Activated naive CD8-positive, alpha-beta T cell (primary cell): ENCODE data around the gene AFDN.
"Not testable (repeated sequence)": the region's sequence is repeated elsewhere in the genome, so short reads cannot be mapped to it uniquely, and the experiment has no call there.

Source experiments
- H3K27ac Mint-ChIP-seq: one replicate; pipeline ENCODE4 v1.8.0; 2021; ENCODE audit warnings: mixed read lengths
- H3K27me3 Mint-ChIP-seq: one replicate; pipeline ENCODE4 v1.8.0; 2021; ENCODE audit warnings: mixed read lengths
- H3K36me3 Mint-ChIP-seq: one replicate; pipeline ENCODE4 v1.8.0; 2021; ENCODE audit warnings: mixed read lengths
- H3K4me1 Mint-ChIP-seq: one replicate; pipeline ENCODE4 v1.8.0; 2021; ENCODE audit warnings: low read depth, mixed read lengths
- H3K4me3 Mint-ChIP-seq: one replicate; pipeline ENCODE4 v1.8.0; 2021; ENCODE audit warnings: mild to moderate bottlenecking, mixed read lengths
- H3K9me3 Mint-ChIP-seq: one replicate; pipeline ENCODE4 v1.8.0; 2021; ENCODE audit warnings: low read depth, mixed read lengths

AFDN gene

GRCh38 chr6:167996424-167997199 is 169.9 kb downstream of the AFDN start:
- Mint-ChIP-seq H3K27ac (no peak overlapping the region), H3K27me3 (peaks cover 4% of the 10 kb centered on the region), H3K4me1 (peaks cover 2% of the 10 kb centered on the region), H3K36me3 (no peaks in the 10 kb centered on the region), H3K9me3 (no peaks in the 10 kb centered on the region), H3K4me3 (no peak overlapping the region)

GRCh38 chr6:167997642-167998041 is 170.9 kb downstream of the AFDN start, which contains the start of gene KIF25:
KIF25 (plus strand) TSS chr6:167997671; CDS start chr6:168029586, 31,915 bp downstream.
- no peaks in the 10 kb centered on the region for H3K9me3 Mint-ChIP-seq
- H3K4me3 Mint-ChIP-seq, result no peak within 1 kb of the TSS
- no peaks in the 10 kb centered on the region for H3K36me3 Mint-ChIP-seq
- H3K27me3 Mint-ChIP-seq, result peaks cover 4% of the 10 kb centered on the region
- no peak within 1 kb of the TSS for H3K27ac Mint-ChIP-seq
- peaks cover 2% of the 10 kb centered on the region for H3K4me1 Mint-ChIP-seq

- Mint-ChIP-seq H3K27me3 (peaks cover 4% of the 10 kb centered on the region), H3K9me3 (no peaks in the 10 kb centered on the region), H3K36me3 (no peaks in the 10 kb centered on the region), H3K4me3 (no peak overlapping the region), H3K4me1 (peaks cover 2% of the 10 kb centered on the region), H3K27ac (no peak overlapping the region)
These were observed 171.5 kb downstream of the AFDN start for GRCh38 chr6:167998215-167998614.

- Mint-ChIP-seq H3K27ac (no peak overlapping the region), H3K36me3 (no peaks in the 10 kb centered on the region), H3K4me1 (peaks cover 2% of the 10 kb centered on the region), H3K9me3 (no peaks in the 10 kb centered on the region), H3K4me3 (no peak overlapping the region), H3K27me3 (peaks cover 1% of the 10 kb centered on the region)
These were observed 173.7 kb downstream of the AFDN start for GRCh38 chr6:168000198-168001028.

- H3K27ac Mint-ChIP-seq, result no peak overlapping the region
- H3K9me3 Mint-ChIP-seq, result no peaks in the 10 kb centered on the region
- H3K27me3 Mint-ChIP-seq, result peaks cover 1% of the 10 kb centered on the region
- H3K4me1 Mint-ChIP-seq, result peaks cover 2% of the 10 kb centered on the region
- no peaks in the 10 kb centered on the region for H3K36me3 Mint-ChIP-seq
- no peak overlapping the region for H3K4me3 Mint-ChIP-seq
These were observed 174.3 kb downstream of the AFDN start for GRCh38 chr6:168001029-168001332.

GRCh38 chr6:168001514-168001913 is 174.8 kb downstream of the AFDN start:
- H3K27me3 Mint-ChIP-seq, H3K4me1 Mint-ChIP-seq, H3K27ac Mint-ChIP-seq, H3K9me3 Mint-ChIP-seq, H3K36me3 Mint-ChIP-seq, H3K4me3 Mint-ChIP-seq: not testable (repeated sequence)

GRCh38 chr6:168002804-168003203 is 176.1 kb downstream of the AFDN start:
- Mint-ChIP-seq H3K27me3 (peaks cover under 1% of the 10 kb centered on the region), H3K36me3 (no peaks in the 10 kb centered on the region), H3K9me3 (no peaks in the 10 kb centered on the region), H3K27ac (no peak overlapping the region), H3K4me1 (no peaks in the 10 kb centered on the region), H3K4me3 (no peak overlapping the region)

- Mint-ChIP-seq H3K4me3 (no peak overlapping the region), H3K4me1 (no peaks in the 10 kb centered on the region), H3K27ac (no peak overlapping the region), H3K36me3 (no peaks in the 10 kb centered on the region), H3K9me3 (no peaks in the 10 kb centered on the region), H3K27me3 (no peaks in the 10 kb centered on the region)
These were observed 177.3 kb downstream of the AFDN start for GRCh38 chr6:168004023-168004422.

GRCh38 chr6:168004945-168005344 is 178.2 kb downstream of the AFDN start:
- Mint-ChIP-seq H3K27me3 (no peaks in the 10 kb centered on the region), H3K4me1 (no peaks in the 10 kb centered on the region), H3K4me3 (no peak overlapping the region), H3K36me3 (no peaks in the 10 kb centered on the region), H3K9me3 (no peaks in the 10 kb centered on the region), H3K27ac (no peak overlapping the region)

GRCh38 chr6:168005796-168006195 is 179.1 kb downstream of the AFDN start:
- Mint-ChIP-seq H3K9me3 (peaks cover 5% of the 10 kb centered on the region), H3K4me3 (no peak overlapping the region), H3K27me3 (no peaks in the 10 kb centered on the region), H3K36me3 (no peaks in the 10 kb centered on the region), H3K4me1 (no peaks in the 10 kb centered on the region), H3K27ac (no peak overlapping the region)

- H3K27me3 Mint-ChIP-seq, result no peaks in the 10 kb centered on the region
- H3K9me3 Mint-ChIP-seq, result peaks cover 14% of the 10 kb centered on the region
- no peak overlapping the region for H3K27ac Mint-ChIP-seq
- H3K4me3 Mint-ChIP-seq, result no peak overlapping the region
- H3K36me3 Mint-ChIP-seq, result no peaks in the 10 kb centered on the region
- no peaks in the 10 kb centered on the region for H3K4me1 Mint-ChIP-seq
These were observed 181.1 kb downstream of the AFDN start for GRCh38 chr6:168007592-168008338.

GRCh38 chr6:168009331-168009730 is 182.6 kb downstream of the AFDN start:
- no peaks in the 10 kb centered on the region for H3K27me3 Mint-ChIP-seq
- peaks cover 14% of the 10 kb centered on the region for H3K9me3 Mint-ChIP-seq
- no peaks in the 10 kb centered on the region for H3K4me1 Mint-ChIP-seq
- H3K27ac Mint-ChIP-seq, result no peak overlapping the region
- no peaks in the 10 kb centered on the region for H3K36me3 Mint-ChIP-seq
- H3K4me3 Mint-ChIP-seq, result no peak overlapping the region

- Mint-ChIP-seq H3K4me3 (no peak overlapping the region), H3K36me3 (no peaks in the 10 kb centered on the region), H3K4me1 (no peaks in the 10 kb centered on the region), H3K27ac (no peak overlapping the region), H3K27me3 (no peaks in the 10 kb centered on the region), H3K9me3 (peaks cover 14% of the 10 kb centered on the region)
These were observed 184.6 kb downstream of the AFDN start for GRCh38 chr6:168011291-168011690.

- peaks cover 14% of the 10 kb centered on the region for H3K9me3 Mint-ChIP-seq
- no peaks in the 10 kb centered on the region for H3K36me3 Mint-ChIP-seq
- H3K4me3 Mint-ChIP-seq, result no peak overlapping the region
- peaks cover 3% of the 10 kb centered on the region for H3K27me3 Mint-ChIP-seq
- H3K27ac Mint-ChIP-seq, result no peak overlapping the region
- no peaks in the 10 kb centered on the region for H3K4me1 Mint-ChIP-seq
These were observed 185.9 kb downstream of the AFDN start for GRCh38 chr6:168012431-168013249.
